Liver (tissue), 9 donors: ENCODE data around the gene ADAP1. TPM values are rescaled to one million over a fixed set of nuclear protein-coding genes. Genes with fewer than 3 reads are reported as not detected.

Experiments used
- DNase-seq: peaks from one replicate; pipeline ENCODE4 v3.0.0-alpha.2; 2017; ENCODE audit warnings: low spot score
- H3K27ac ChIP-seq, 2 donors: one replicate each; pipeline ENCODE4 v1.7.0; 2013; ENCODE audit warnings: inconsistent platforms in 2 of 2, low read length in 2 of 2, control low read depth in 1 of 2, low read depth in 1 of 2, mild to moderate bottlenecking in 1 of 2
- H3K27me3 ChIP-seq, 4 donors: one replicate each; pipeline versions ENCODE4 v1.6.1 to v1.7.0; 2013; ENCODE audit warnings: low read length in 3 of 4, inconsistent platforms in 1 of 4, mild to moderate bottlenecking in 1 of 4, moderate library complexity in 1 of 4; ENCODE audit not compliant: control insufficient read depth in 4 of 4, insufficient read depth in 4 of 4
- H3K36me3 ChIP-seq, 4 donors: one replicate each; pipeline versions ENCODE4 v1.6.1 to v1.7.0; 2013; ENCODE audit warnings: low read length in 3 of 4, mild to moderate bottlenecking in 3 of 4, low read depth in 1 of 4, moderate library complexity in 1 of 4; ENCODE audit not compliant: control insufficient read depth in 4 of 4, insufficient read depth in 3 of 4
- H3K4me1 ChIP-seq, 4 donors: one replicate each; pipeline versions ENCODE4 v1.6.1 to v1.7.0; 2013; ENCODE audit warnings: low read length in 3 of 4, mild to moderate bottlenecking in 3 of 4, moderate library complexity in 1 of 4; ENCODE audit not compliant: control insufficient read depth in 4 of 4, insufficient read depth in 4 of 4
- H3K4me3 ChIP-seq, 3 donors: one replicate each; pipeline versions ENCODE4 v1.6.1 to v1.7.0; 2013; ENCODE audit warnings: low read length in 3 of 3, control low read depth in 1 of 3, low read depth in 1 of 3, mild to moderate bottlenecking in 1 of 3
- H3K9ac ChIP-seq, 2 donors: one replicate each; pipeline ENCODE4 v1.7.0; 2013; ENCODE audit warnings: low read length in 2 of 2, mild to moderate bottlenecking in 2 of 2, moderate library complexity in 2 of 2, control low read depth in 1 of 2, low read depth in 1 of 2
- H3K9me3 ChIP-seq, 4 donors: one replicate each; pipeline versions ENCODE4 v1.6.1 to v1.7.0; 2013; ENCODE audit warnings: low read length in 3 of 4; ENCODE audit not compliant: control insufficient read depth in 4 of 4
- CTCF ChIP-seq: fragments of 150-350 bp; IDR thresholded peaks from 2 replicates; pipeline ENCODE4 v1.5.1; 2017; ENCODE audit warnings: improper control_type of control experiment, low read depth, low read length; ENCODE audit not compliant: missing input control
- FOXA2 ChIP-seq: IDR thresholded peaks from 2 replicates; pipeline ENCODE4 v1.6.1; 2016; ENCODE audit warnings: antibody characterized with exemption
- GABPA ChIP-seq, 2 donors: IDR thresholded peaks in 1 of 2; conservative IDR thresholded peaks in 1 of 2; 2 replicates each; pipeline ENCODE4 v1.6.1; 2016; ENCODE audit warnings: antibody characterized with exemption in 2 of 2, mild to moderate bottlenecking in 1 of 2, moderate library complexity in 1 of 2
- HNF4A ChIP-seq, 2 donors: conservative IDR thresholded peaks; 2 replicates each; pipeline ENCODE4 v1.6.1; 2016; ENCODE audit warnings: antibody characterized with exemption in 2 of 2, mild to moderate bottlenecking in 2 of 2
- HNF4G ChIP-seq: IDR thresholded peaks from 2 replicates; pipeline ENCODE4 v1.6.1; 2016; ENCODE audit warnings: antibody characterized with exemption
- JUND ChIP-seq, 2 donors: IDR thresholded peaks; 2 replicates each; pipeline ENCODE4 v1.6.1; 2016; ENCODE audit warnings: antibody characterized with exemption in 2 of 2
- MAX ChIP-seq: IDR thresholded peaks from 2 replicates; pipeline ENCODE4 v1.6.1; 2016; ENCODE audit warnings: antibody characterized with exemption
- NR2F2 ChIP-seq: IDR thresholded peaks from 2 replicates; pipeline ENCODE4 v1.6.1; 2016; ENCODE audit warnings: antibody characterized with exemption
- RAD21 ChIP-seq, 2 donors: IDR thresholded peaks; 2 replicates each; pipeline ENCODE4 v1.6.1; 2016; ENCODE audit warnings: antibody characterized with exemption in 2 of 2, mild to moderate bottlenecking in 2 of 2
- REST ChIP-seq: IDR thresholded peaks from 2 replicates; pipeline ENCODE4 v1.6.1; 2016; ENCODE audit warnings: antibody characterized with exemption, mild to moderate bottlenecking
- RXRA ChIP-seq, 2 donors: IDR thresholded peaks; 2 replicates each; pipeline ENCODE4 v1.6.1; 2017 to 2018; ENCODE audit warnings: antibody characterized with exemption in 2 of 2, mild to moderate bottlenecking in 1 of 2
- SP1 ChIP-seq: IDR thresholded peaks from 2 replicates; pipeline ENCODE4 v1.6.1; 2018; ENCODE audit warnings: antibody characterized with exemption, mild to moderate bottlenecking
- ZBTB33 ChIP-seq: IDR thresholded peaks from 2 replicates; pipeline ENCODE4 v1.6.1; 2016; ENCODE audit warnings: antibody characterized with exemption
- whole genome bisulfite sequencing: extraction: QIAGEN DNeasy Blood & Tissue Kit; methylation state at CpG from one replicate; pipeline ENCODE4 v1.1.7; 2013; 5-methylcytosine and 5-hydroxymethylcytosine counted together
- polyA plus RNA-seq, 2 donors: library from polyadenylated mRNA; stranded (reverse) in 1 of 2; unstranded in 1 of 2; fragments of 200-250 nt in 1 of 2; fragments of >200 nt in 1 of 2; fragmentation: Nextera tagmentation in 1 of 2; extraction: Ambion mirVana in 1 of 2; gene quantifications; one replicate each; pipeline versions ENCODE4 v1.2.1 to v1.2.3, GENCODE V29; 2013 to 2015
- total RNA-seq, 2 donors: library from RNA; depleted of rRNA; stranded (reverse); fragments of >200 nt; gene quantifications; one replicate each; pipeline ENCODE4 v1.2.3, GENCODE V29; 2014
- donor health status: healthy.
- donor health status: healthy.
- donor health status: healthy.
- donor health status: healthy.
- donor health status: healthy.

Gene ADAP1
- total and polyA plus RNA-seq, 4 donors = 0.46 to 3.7 (median 2.7) TPM

- no peaks in the 10 kb centered on the region for H3K9me3 ChIP-seq
- H3K27me3 ChIP-seq = no peaks in the 10 kb centered on the region
- H3K4me1 ChIP-seq = peaks cover 6 to 21% (median 15%) of the 10 kb centered on the region in 4 donors
- no peak overlapping the region for H3K27ac ChIP-seq
- DNase-seq = no peak
- no peak overlapping the region for H3K9ac ChIP-seq
- no peak overlapping the region for H3K4me3 ChIP-seq
- TF ChIP-seq HNF4G = no peak
- no peak for TF ChIP-seq HNF4A (conservative IDR thresholded peaks at IDR 0.05)
- TF ChIP-seq JUND (IDR thresholded peaks at IDR 0.05) = no peak
- no peak for TF ChIP-seq REST
- no peak for TF ChIP-seq GABPA (IDR thresholded peaks at IDR 0.05 in 1 of 2, conservative IDR thresholded peaks at IDR 0.05 in 1 of 2)
- peaks cover 16 to 41% (median 28%) of the 10 kb centered on the region in 4 donors for H3K36me3 ChIP-seq
- 91% methylated on average over 11 of the region's 11 CpGs for WGBS
Observed at GRCh38 chr7:969403-969802, 14.9 kb upstream of the ADAP1 start.

- Histone ChIP-seq H3K9ac (no peak overlapping the region), H3K27me3 (no peaks in the 10 kb centered on the region), H3K9me3 (no peaks in the 10 kb centered on the region), H3K4me3 (no peak overlapping the region), H3K36me3 (peaks cover 16 to 41% (median 27%) of the 10 kb centered on the region in 4 donors), H3K27ac (no peak overlapping the region), H3K4me1 (peaks cover 4 to 12% (median 9%) of the 10 kb centered on the region in 4 donors)
- TF ChIP-seq GABPA (IDR thresholded peaks at IDR 0.05 in 1 of 2, conservative IDR thresholded peaks at IDR 0.05 in 1 of 2) (no peak), HNF4G (no peak), JUND (IDR thresholded peaks at IDR 0.05) (no peak), SP1 (no peak), RXRA (IDR thresholded peaks at IDR 0.05) (no peak), MAX (no peak), NR2F2 (no peak), ZBTB33 (no peak), FOXA2 (no peak), RAD21 (IDR thresholded peaks at IDR 0.05) (no peak), CTCF (no peak)
- DNase-seq = no peak
- WGBS = 93% methylated on average over 24 of the region's 24 CpGs
Observed at GRCh38 chr7:968205-969105, 14.0 kb upstream of the ADAP1 start.
